ENCODE data around the gene LMF2. TPM values are rescaled to one million over a fixed set of nuclear protein-coding genes. Genes with fewer than 3 reads are reported as not detected.

The LMF2 gene
- total RNA-seq, 1 experiment from 2014 or later, result 54.2 TPM

GRCh38 chr22:50473855-50474671 lies 33.4 kb downstream of the LMF2 start:
- H3K9me3 ChIP-seq (ENCODE audit: control insufficient read depth, insufficient read depth, low read depth, low read length), result no peaks in the 10 kb centered on the region
- H3K36me3 ChIP-seq (ENCODE audit: control insufficient read depth, insufficient read depth, low read length), result no peaks in the 10 kb centered on the region; the same call in 1 of the 2 replicates
- peaks cover 15% of the 10 kb centered on the region for H3K4me1 ChIP-seq (ENCODE audit: control insufficient read depth, insufficient read depth, low read length)
- TF ChIP-seq CTCF (IDR thresholded peaks at IDR 0.05) (no peak), POLR2AphosphoS5 (IDR thresholded peaks at IDR 0.05; ENCODE audit: low read depth, low read length) (no peak), TCF7L2 (IDR thresholded peaks at IDR 0.05; ENCODE audit: low read depth, low read length) (no peak), REST (IDR thresholded peaks at IDR 0.05; ENCODE audit: insufficient read depth in 1 of 2, low read depth in 2 of 2, low read length in 1 of 2) (no peak), SIN3A (IDR thresholded peaks at IDR 0.05; ENCODE audit: borderline replicate concordance, insufficient read depth, low read depth, low read length) (no peak)
- POLR2A ChIA-PET, result interaction anchor here (0.6 kb wide), 1 partner anchor 34 kb away, joined by 3 read pairs; the partner anchor contains the start of gene LMF2
- H3K4me3 ChIP-seq (ENCODE audit: low read depth in 2 of 2, low read length in 2 of 2), result peak overlapping the region; percentile 59 to 63
- CTCF ChIA-PET, result no interaction called here
- in situ Hi-C loops (cut with HindIII; ENCODE audit: low pct_unique_long_range_greater_than_20kb, low sequenced_read_pairs) (no loop called here), intact Hi-C loops (cut with micrococcal nuclease; ENCODE audit: unreplicated experiment) (no loop called here)
- peak overlapping the region; percentile 29; the same call in 1 of the 2 replicates for H3K27ac ChIP-seq (ENCODE audit: low read length)
- peak; percentile 54 for ATAC-seq
- H3K27me3 ChIP-seq (ENCODE audit: control insufficient read depth, insufficient read depth, low read length), result no peaks in the 10 kb centered on the region
- BruUV-seq (replicated peaks), result no TSS peak
- DNase-seq (ENCODE audit: low read depth, low spot score), result no peak

- 0 out of 2 replicates have a peak, but pooled peaks have one; percentile 43 for ATAC-seq
- CTCF ChIA-PET, result interaction anchor here (0.5 kb wide), 1 partner anchor 132 kb away, joined by 3 read pairs; no protein-coding TSS in a partner anchor
These were observed 34.4 kb downstream of the LMF2 start for GRCh38 chr22:50473088-50473487.

More at GRCh38 chr22:50473088-50473487, 34.4 kb downstream of the LMF2 start:
- peak; percentile 15 for DNase-seq (ENCODE audit: low read depth, low spot score)
- Histone ChIP-seq H3K4me3 (ENCODE audit: low read depth in 2 of 2, low read length in 2 of 2) (peak overlapping the region; percentile 59 to 63; a peak in 2 of 4 replicates), H3K36me3 (ENCODE audit: control insufficient read depth, insufficient read depth, low read length) (no peaks in the 10 kb centered on the region; the same call in 1 of the 2 replicates), H3K27ac (ENCODE audit: low read length) (no peak overlapping the region), H3K4me1 (ENCODE audit: control insufficient read depth, insufficient read depth, low read length) (peaks cover 15% of the 10 kb centered on the region), H3K27me3 (ENCODE audit: control insufficient read depth, insufficient read depth, low read length) (no peaks in the 10 kb centered on the region), H3K9me3 (ENCODE audit: control insufficient read depth, insufficient read depth, low read depth, low read length) (no peaks in the 10 kb centered on the region)
- TF ChIP-seq REST (IDR thresholded peaks at IDR 0.05; ENCODE audit: insufficient read depth in 1 of 2, low read depth in 2 of 2, low read length in 1 of 2) (no peak), CTCF (IDR thresholded peaks at IDR 0.05) (no peak; the same call in 1 of the 2 replicates), POLR2AphosphoS5 (IDR thresholded peaks at IDR 0.05; ENCODE audit: low read depth, low read length) (no peak), SIN3A (IDR thresholded peaks at IDR 0.05; ENCODE audit: borderline replicate concordance, insufficient read depth, low read depth, low read length) (no peak), TCF7L2 (IDR thresholded peaks at IDR 0.05; ENCODE audit: low read depth, low read length) (no peak)
- no TSS peak for BruUV-seq (replicated peaks)
- intact Hi-C loops (cut with micrococcal nuclease; ENCODE audit: unreplicated experiment) (no loop called here), in situ Hi-C loops (cut with HindIII; ENCODE audit: low pct_unique_long_range_greater_than_20kb, low sequenced_read_pairs) (no loop called here)
- POLR2A ChIA-PET, result interaction anchor here (0.6 kb wide), 1 partner anchor 39 kb away, joined by 6 read pairs; no protein-coding TSS in a partner anchor
